ENCODE data around the gene RMND5A. TPM values are rescaled to one million over a fixed set of nuclear protein-coding genes. Genes with fewer than 3 reads are reported as not detected.

RMND5A gene
- total RNA-seq, 1 experiment from 2014 or later = 41.0 TPM

GRCh38 chr2:86806059-86806857 is 86.2 kb downstream of the RMND5A start:
- H3K9me3 Mint-ChIP-seq (ENCODE audit: unreplicated experiment) = no peaks in the 10 kb centered on the region
- BruUV-seq (replicated peaks) = no TSS peak
- ChIA-PET POLR2A (no interaction called here), CTCF (interaction anchor here (0.7 to 2.0 kb wide), 2 partner anchors 41 to 432 kb away, joined by 4 to 12 read pairs; no protein-coding TSS in a partner anchor)
- intact Hi-C loops (cut with micrococcal nuclease) = no loop called here
- H3K36me3 Mint-ChIP-seq (ENCODE audit: insufficient read depth, unreplicated experiment) = no peaks in the 10 kb centered on the region
- peaks cover 6% of the 10 kb centered on the region for H3K4me1 Mint-ChIP-seq (ENCODE audit: insufficient read depth, unreplicated experiment)
- no peaks in the 10 kb centered on the region for H3K27me3 Mint-ChIP-seq (ENCODE audit: insufficient read depth, unreplicated experiment)
- no peak for DNase-seq (ENCODE audit: unreplicated experiment)
- H3K4me3 Mint-ChIP-seq (ENCODE audit: unreplicated experiment) = no peak overlapping the region
- H3K27ac Mint-ChIP-seq (ENCODE audit: low read depth, unreplicated experiment) = no peak overlapping the region
- no peak for TF ChIP-seq CTCF (IDR thresholded peaks at IDR 0.05; ENCODE audit: unreplicated experiment)

GRCh38 chr2:86807133-86807467 is 87.0 kb downstream of the RMND5A start:
- BruUV-seq (replicated peaks) = no TSS peak
- DNase-seq (ENCODE audit: unreplicated experiment) = no peak
- no peak overlapping the region for H3K27ac Mint-ChIP-seq (ENCODE audit: low read depth, unreplicated experiment)
- intact Hi-C loops (cut with micrococcal nuclease) = no loop called here
- H3K9me3 Mint-ChIP-seq (ENCODE audit: unreplicated experiment) = no peaks in the 10 kb centered on the region
- POLR2A ChIA-PET = interaction anchor here (0.6 to 0.7 kb wide), 2 partner anchors 28 to 30 kb away, joined by 3 to 5 read pairs; no protein-coding TSS in a partner anchor
- peak overlapping the region; percentile 71 for H3K4me3 Mint-ChIP-seq (ENCODE audit: unreplicated experiment)
- TF ChIP-seq CTCF (IDR thresholded peaks at IDR 0.05; ENCODE audit: unreplicated experiment) = no peak
- peaks cover 6% of the 10 kb centered on the region for H3K4me1 Mint-ChIP-seq (ENCODE audit: insufficient read depth, unreplicated experiment)
- no peaks in the 10 kb centered on the region for H3K36me3 Mint-ChIP-seq (ENCODE audit: insufficient read depth, unreplicated experiment)
- H3K27me3 Mint-ChIP-seq (ENCODE audit: insufficient read depth, unreplicated experiment) = no peaks in the 10 kb centered on the region
- CTCF ChIA-PET = interaction anchor here (0.5 to 2.5 kb wide), 8 partner anchors 10 to 586 kb away, joined by 3 to 21 read pairs (median 6); no protein-coding TSS in a partner anchor

- Mint-ChIP-seq H3K27ac (ENCODE audit: low read depth, unreplicated experiment) (no peak overlapping the region), H3K9me3 (ENCODE audit: unreplicated experiment) (no peaks in the 10 kb centered on the region), H3K4me3 (ENCODE audit: unreplicated experiment) (peak overlapping the region; percentile 71), H3K27me3 (ENCODE audit: insufficient read depth, unreplicated experiment) (no peaks in the 10 kb centered on the region), H3K36me3 (ENCODE audit: insufficient read depth, unreplicated experiment) (no peaks in the 10 kb centered on the region), H3K4me1 (ENCODE audit: insufficient read depth, unreplicated experiment) (peaks cover 6% of the 10 kb centered on the region)
- ChIA-PET POLR2A (interaction anchor here (0.6 to 0.7 kb wide), 2 partner anchors 29 to 31 kb away, joined by 3 to 5 read pairs; no protein-coding TSS in a partner anchor), CTCF (interaction anchor here (0.5 to 2.5 kb wide), 11 partner anchors 11 to 586 kb away, joined by 3 to 21 read pairs (median 5); no protein-coding TSS in a partner anchor)
- TF ChIP-seq CTCF (IDR thresholded peaks at IDR 0.05; ENCODE audit: unreplicated experiment) = no peak
- no TSS peak for BruUV-seq (replicated peaks)
- peak; percentile 52 for DNase-seq (ENCODE audit: unreplicated experiment)
- intact Hi-C loops (cut with micrococcal nuclease) = no loop called here
These were observed 87.6 kb downstream of the RMND5A start for GRCh38 chr2:86807468-86808275.
